GM10847 (cell line): ENCODE results near the gene IFT74.

Experiments
- POLR2A ChIP-seq: IDR thresholded peaks from 2 replicates; pipeline ENCODE4 v1.6.1; 2011; ENCODE audit not compliant: insufficient read length; ENCODE audit errors: extremely low read depth

IFT74 gene

GRCh38 chr9:27089706-27090105 is 133.5 kb downstream of the IFT74 start:
- no peak for TF ChIP-seq POLR2A

GRCh38 chr9:27090231-27090630 is 134.0 kb downstream of the IFT74 start:
- TF ChIP-seq POLR2A, result no peak

- TF ChIP-seq POLR2A, result no peak
These were observed 134.5 kb downstream of the IFT74 start for GRCh38 chr9:27090711-27091110.

GRCh38 chr9:27094640-27095298 is 138.6 kb downstream of the IFT74 start:
- no peak for TF ChIP-seq POLR2A

GRCh38 chr9:27107241-27107640 is 151.0 kb downstream of the IFT74 start:
- TF ChIP-seq POLR2A, result no peak

GRCh38 chr9:27108981-27109541 is 152.8 kb downstream of the IFT74 start, which contains the start of gene TEK:
Gene TEK, plus strand, starts transcription at chr9:27109225. Its CDS starts 366 bp downstream, at chr9:27109591.
- no peak for TF ChIP-seq POLR2A

GRCh38 chr9:27109621-27110020 is 153.4 kb downstream of the IFT74 start:
- TF ChIP-seq POLR2A, result no peak

GRCh38 chr9:27110181-27110580 is 154.0 kb downstream of the IFT74 start:
- no peak for TF ChIP-seq POLR2A

GRCh38 chr9:27112235-27112634 is 156.0 kb downstream of the IFT74 start:
- no peak for TF ChIP-seq POLR2A
